Natural killer cell (primary cell): ENCODE results near the gene SYNCRIP. TPM values are rescaled to one million over a fixed set of nuclear protein-coding genes. Genes with fewer than 3 reads are reported as not detected.

Experiments used
- ATAC-seq, 3 donors: fragments of 150-1000 bp in 2 of 3; fragments of 200-7000 bp in 1 of 3; cut with Tn5 transposase; 1 replicate in 1 of 3; 2 replicates in 2 of 3; pipeline ENCODE4 v1.10.0; 2021; ENCODE audit warnings: mild to moderate bottlenecking in 2 of 3, moderate library complexity in 2 of 3
- DNase-seq, 2 donors: peaks; one replicate each; pipeline versions ENCODE4 v3.0.0 to v3.0.0-alpha.2; 2013 to 2021; ENCODE audit warnings: mixed read lengths in 1 of 2
- H3K27ac ChIP-seq: one replicate; pipeline ENCODE4 v1.5.1; 2013; ENCODE audit warnings: mild to moderate bottlenecking, low read length
- H3K27me3 ChIP-seq: one replicate; pipeline ENCODE4 v1.6.1; 2013; ENCODE audit warnings: low read length; ENCODE audit not compliant: control insufficient read depth, insufficient read depth
- H3K36me3 ChIP-seq: one replicate; pipeline ENCODE4 v1.6.1; 2013; ENCODE audit warnings: low read length; ENCODE audit not compliant: control insufficient read depth, insufficient read depth
- H3K4me1 ChIP-seq: one replicate; pipeline ENCODE4 v1.6.1; 2013; ENCODE audit warnings: low read length; ENCODE audit not compliant: control insufficient read depth, insufficient read depth
- H3K4me3 ChIP-seq: one replicate; pipeline ENCODE4 v1.5.1; 2013; ENCODE audit warnings: low read length
- H3K9me3 ChIP-seq: one replicate; pipeline ENCODE4 v1.6.1; 2013; ENCODE audit warnings: low read length; ENCODE audit not compliant: control insufficient read depth, insufficient read depth
- H3K27ac Mint-ChIP-seq, 2 donors: one replicate each; pipeline ENCODE4 v1.8.0; 2022; ENCODE audit warnings: mild to moderate bottlenecking in 2 of 2, mixed read lengths in 2 of 2, moderate library complexity in 1 of 2
- H3K27me3 Mint-ChIP-seq, 2 donors: one replicate each; pipeline ENCODE4 v1.8.0; 2022; ENCODE audit warnings: low read depth in 2 of 2, mixed read lengths in 2 of 2
- H3K36me3 Mint-ChIP-seq: one replicate; pipeline ENCODE4 v1.8.0; 2022; ENCODE audit warnings: mixed read lengths
- H3K4me1 Mint-ChIP-seq, 2 donors: one replicate each; pipeline ENCODE4 v1.8.0; 2022; ENCODE audit warnings: mixed read lengths in 2 of 2
- H3K4me3 Mint-ChIP-seq: one replicate; pipeline ENCODE4 v1.8.0; 2022; ENCODE audit warnings: mild to moderate bottlenecking, moderate library complexity, mixed read lengths
- H3K9me3 Mint-ChIP-seq, 2 donors: one replicate each; pipeline ENCODE4 v1.8.0; 2022; ENCODE audit warnings: mixed read lengths in 2 of 2
- whole genome bisulfite sequencing: methylation state at CpG from one replicate; pipeline ENCODE4 v1.1.7; 2013; ENCODE audit warnings: missing lambda C conversion rate; ENCODE audit not compliant: insufficient coverage; 5-methylcytosine and 5-hydroxymethylcytosine counted together
- intact Hi-C: fragments of 100-400 bp; cut with micrococcal nuclease; formaldehyde crosslinking; loops from one replicate; pipeline ENCODE4 v1.14.2; 2022
- total RNA-seq, 4 donors: library from RNA; stranded (reverse); fragments of 120-200 nt in 1 of 4; gene quantifications; one replicate each; pipeline versions ENCODE4 v1.2.3 to v1.2.4, GENCODE V29; 2013 to 2022
- TF ChIP-seq, protein P1 (sequence below): fragments of 200-600 bp; IDR thresholded peaks from one replicate; pipeline ENCODE4 v1.8.0; 2022; ENCODE audit warnings: antibody characterized with exemption

SYNCRIP gene
- total RNA-seq, 3 donors from 2014 or later (not counting 1 experiment from before 2014, with no cell fraction given): 65.8 to 99.1 (median 80.9) TPM

DNA sequence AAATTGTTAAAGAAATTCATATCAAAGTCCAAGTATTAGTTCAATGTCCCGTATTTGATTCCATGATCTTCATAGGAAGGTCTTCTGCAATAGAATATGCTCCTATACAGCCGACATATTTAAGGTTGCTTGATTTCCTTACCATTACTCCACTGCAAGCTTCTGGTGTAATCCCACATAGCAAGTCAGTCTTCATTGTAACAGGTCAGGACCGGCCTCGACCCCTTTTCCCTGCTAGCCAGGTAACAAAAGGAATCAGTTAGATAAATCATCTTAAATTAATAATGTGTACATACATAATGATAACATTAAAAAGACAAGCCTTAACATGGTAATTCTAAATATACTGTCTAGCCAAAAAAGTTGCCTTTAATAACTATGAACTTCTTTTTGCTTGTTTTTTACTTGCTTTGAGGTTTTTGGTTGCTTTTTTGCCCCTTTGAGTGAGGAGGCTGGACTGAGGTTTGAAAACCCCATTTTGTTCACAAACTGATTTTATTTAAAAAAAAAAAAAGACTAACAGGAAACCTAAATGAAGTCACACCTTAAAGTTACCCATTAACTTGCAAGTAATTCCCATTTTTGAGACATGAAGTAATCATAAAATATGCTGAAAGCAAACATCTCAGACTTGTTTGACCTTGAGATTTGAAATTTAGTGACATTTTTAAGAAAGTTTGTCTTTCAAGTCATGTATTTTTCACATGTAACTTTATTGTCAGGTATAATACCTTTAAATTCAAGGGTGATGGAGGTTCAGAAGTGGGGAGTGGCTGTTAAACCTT lies 29.8 kb downstream of the SYNCRIP start:
- H3K9me3 Mint-ChIP-seq: no peaks in the 10 kb centered on the region
- H3K27ac Mint-ChIP-seq: peak overlapping the region; percentile 68 to 71
- H3K27me3 Mint-ChIP-seq: no peaks in the 10 kb centered on the region
- H3K36me3 Mint-ChIP-seq: peaks cover 15% of the 10 kb centered on the region
- ATAC-seq: peak in 1 of 3 donors; percentile 32
- Histone ChIP-seq H3K36me3 (peaks cover 81% of the 10 kb centered on the region), H3K27me3 (no peaks in the 10 kb centered on the region), H3K4me3 (no peak overlapping the region), H3K4me1 (no peaks in the 10 kb centered on the region), H3K9me3 (no peaks in the 10 kb centered on the region), H3K27ac (no peak overlapping the region)
- intact Hi-C loops: no loop called here
- DNase-seq: no peak
- 100% methylated on average over 2 of the region's 4 CpGs for WGBS
- TF ChIP-seq, protein P1, sequence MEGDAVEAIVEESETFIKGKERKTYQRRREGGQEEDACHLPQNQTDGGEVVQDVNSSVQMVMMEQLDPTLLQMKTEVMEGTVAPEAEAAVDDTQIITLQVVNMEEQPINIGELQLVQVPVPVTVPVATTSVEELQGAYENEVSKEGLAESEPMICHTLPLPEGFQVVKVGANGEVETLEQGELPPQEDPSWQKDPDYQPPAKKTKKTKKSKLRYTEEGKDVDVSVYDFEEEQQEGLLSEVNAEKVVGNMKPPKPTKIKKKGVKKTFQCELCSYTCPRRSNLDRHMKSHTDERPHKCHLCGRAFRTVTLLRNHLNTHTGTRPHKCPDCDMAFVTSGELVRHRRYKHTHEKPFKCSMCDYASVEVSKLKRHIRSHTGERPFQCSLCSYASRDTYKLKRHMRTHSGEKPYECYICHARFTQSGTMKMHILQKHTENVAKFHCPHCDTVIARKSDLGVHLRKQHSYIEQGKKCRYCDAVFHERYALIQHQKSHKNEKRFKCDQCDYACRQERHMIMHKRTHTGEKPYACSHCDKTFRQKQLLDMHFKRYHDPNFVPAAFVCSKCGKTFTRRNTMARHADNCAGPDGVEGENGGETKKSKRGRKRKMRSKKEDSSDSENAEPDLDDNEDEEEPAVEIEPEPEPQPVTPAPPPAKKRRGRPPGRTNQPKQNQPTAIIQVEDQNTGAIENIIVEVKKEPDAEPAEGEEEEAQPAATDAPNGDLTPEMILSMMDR: no peak
- no peak overlapping the region for H3K4me3 Mint-ChIP-seq
- peaks cover 14 to 21% of the 10 kb centered on the region in 2 donors for H3K4me1 Mint-ChIP-seq

DNA sequence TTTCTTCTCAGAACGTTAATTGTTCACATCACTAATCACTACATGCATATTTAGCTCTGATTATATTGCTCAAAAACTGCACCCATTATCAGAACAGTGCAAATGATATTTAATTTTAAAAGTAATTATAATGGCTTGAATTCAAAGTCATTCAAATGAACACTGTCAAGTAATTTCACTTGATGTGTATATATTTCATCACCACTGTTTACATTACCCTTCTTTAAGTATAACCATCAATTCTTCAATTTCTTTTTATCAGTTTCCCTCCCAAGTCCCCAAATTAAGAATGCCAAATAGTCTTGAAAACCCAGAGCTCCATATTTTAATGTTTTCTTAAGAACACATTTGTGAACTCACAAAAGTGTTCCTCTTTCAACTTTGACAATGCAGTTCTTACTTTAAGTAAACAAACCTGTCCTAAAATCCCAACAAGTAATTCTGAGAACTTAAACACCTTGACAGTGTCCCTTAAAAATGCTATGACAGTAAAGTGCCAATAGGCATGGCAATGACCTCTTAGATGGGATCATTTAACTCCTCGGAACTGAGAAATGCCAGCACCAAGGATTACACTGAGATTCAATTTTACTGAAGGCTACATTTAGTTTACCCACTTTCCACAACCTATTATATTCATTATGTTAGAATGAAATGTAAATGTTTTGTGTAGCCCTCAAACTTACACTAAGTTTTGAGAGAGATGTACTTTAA lies 32.3 kb downstream of the SYNCRIP start:
- peaks cover 68% of the 10 kb centered on the region for H3K36me3 ChIP-seq
- H3K9me3 Mint-ChIP-seq: no peaks in the 10 kb centered on the region
- H3K4me3 ChIP-seq: no peak overlapping the region
- intact Hi-C loops: no loop called here
- H3K36me3 Mint-ChIP-seq: peaks cover 8% of the 10 kb centered on the region
- no peak overlapping the region for H3K27ac ChIP-seq
- no peaks in the 10 kb centered on the region for H3K27me3 ChIP-seq
- DNase-seq (no peak), ATAC-seq (no peak)
- WGBS: 100% methylated on average over 1 of the region's 2 CpGs
- peak overlapping the region in 1 of 2 donors; percentile 32 for H3K27ac Mint-ChIP-seq
- no peaks in the 10 kb centered on the region for H3K9me3 ChIP-seq
- no peak overlapping the region for H3K4me3 Mint-ChIP-seq
- H3K4me1 Mint-ChIP-seq: peaks cover 17 to 23% of the 10 kb centered on the region in 2 donors
- H3K4me1 ChIP-seq: no peaks in the 10 kb centered on the region
- TF ChIP-seq, protein P1: no peak
- no peaks in the 10 kb centered on the region for H3K27me3 Mint-ChIP-seq

DNA sequence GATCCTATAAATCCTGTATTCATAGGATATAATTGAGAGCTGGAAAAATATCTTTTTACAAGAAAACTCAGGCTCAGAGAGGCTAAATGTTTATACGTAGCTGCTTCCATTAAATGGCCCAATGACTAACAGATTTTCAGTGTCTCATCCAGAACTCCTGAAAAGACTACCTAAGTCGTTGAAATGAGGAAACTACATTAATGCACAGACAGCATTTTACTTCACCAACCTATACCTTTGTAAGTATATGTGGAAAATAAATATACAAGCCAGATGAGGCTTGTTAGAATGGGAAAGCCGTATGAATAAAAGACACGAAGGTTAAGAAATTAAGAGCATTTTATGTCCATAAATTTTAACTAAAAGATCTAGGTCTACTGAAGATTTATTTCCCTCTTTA lies 40.6 kb downstream of the SYNCRIP start:
- Mint-ChIP-seq H3K4me1 (peaks cover 0 to 4% of the 10 kb centered on the region in 2 donors), H3K9me3 (no peaks in the 10 kb centered on the region), H3K27me3 (no peaks in the 10 kb centered on the region), H3K36me3 (no peaks in the 10 kb centered on the region), H3K4me3 (no peak overlapping the region), H3K27ac (no peak overlapping the region)
- ATAC-seq (no peak), DNase-seq (no peak)
- Histone ChIP-seq H3K9me3 (no peaks in the 10 kb centered on the region), H3K27me3 (no peaks in the 10 kb centered on the region), H3K4me3 (no peak overlapping the region), H3K36me3 (peaks cover 4% of the 10 kb centered on the region), H3K4me1 (no peaks in the 10 kb centered on the region), H3K27ac (no peak overlapping the region)
- TF ChIP-seq, protein P1: no peak
- intact Hi-C loops: no loop called here
- 94% methylated on average over 1 of the region's 4 CpGs for WGBS
